Measurements from ENCODE around the gene DDAH2. TPM values are rescaled to one million over a fixed set of nuclear protein-coding genes. Genes with fewer than 3 reads are reported as not detected.

Gene DDAH2
- polyA plus RNA-seq, 2 donors = 46.5 to 73.3 TPM

DNA sequence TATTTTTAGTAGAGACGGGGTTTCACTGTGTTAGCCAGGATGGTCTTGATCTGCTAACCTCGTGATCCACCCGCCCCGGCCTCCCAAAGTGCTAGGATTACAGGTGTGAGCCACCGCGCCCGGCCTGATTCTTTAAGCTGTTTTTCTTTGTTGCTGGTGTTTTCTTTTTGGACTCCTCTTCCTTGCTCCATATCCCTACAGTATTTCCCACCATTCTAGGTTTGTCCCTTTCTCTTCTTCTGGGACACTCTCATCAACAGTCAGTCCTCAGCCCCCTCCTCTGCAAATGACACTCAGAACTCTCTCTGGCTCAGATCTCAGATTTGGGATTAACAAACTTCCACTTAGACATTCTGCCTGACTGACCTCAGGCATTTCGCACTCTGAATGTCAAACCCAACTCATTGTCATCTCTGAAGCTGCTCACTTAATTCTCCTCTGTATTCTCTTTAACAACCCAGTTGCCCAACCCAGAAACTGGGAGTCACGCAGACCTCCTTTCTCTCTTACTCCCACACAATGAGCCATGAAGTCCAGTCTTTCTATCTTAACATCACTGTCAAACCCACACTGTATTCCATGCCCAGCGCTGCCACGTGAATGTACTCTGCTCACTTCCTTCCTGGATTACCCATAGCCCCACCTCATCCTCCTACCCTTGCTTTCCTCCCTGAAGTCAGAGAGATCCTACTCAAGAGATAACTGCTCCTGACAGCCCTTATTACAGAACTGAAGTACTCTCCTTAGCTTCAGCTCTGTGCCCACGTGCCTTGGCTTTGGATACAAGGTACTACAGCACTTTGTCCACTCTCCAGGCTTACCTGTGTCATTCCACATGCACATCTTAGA lies 3.4 kb downstream of the DDAH2 start:
- Histone ChIP-seq H3K4me1 (ENCODE audit: control insufficient read depth in 2 of 2, insufficient read depth in 2 of 2, low read length in 1 of 2) (peaks cover 0 to 10% of the 10 kb centered on the region in 2 donors), H3K27me3 (ENCODE audit: control insufficient read depth in 1 of 2, insufficient read depth in 2 of 2, low read length in 2 of 2) (no peaks in the 10 kb centered on the region), H3K36me3 (ENCODE audit: control insufficient read depth in 2 of 2, insufficient read depth in 2 of 2, low read length in 1 of 2) (peaks cover 0 to 9% of the 10 kb centered on the region in 2 donors), H3K9me3 (ENCODE audit: control insufficient read depth in 2 of 2, insufficient read depth in 1 of 2, low read depth in 1 of 2, low read length in 1 of 2) (no peaks in the 10 kb centered on the region), H3K4me3 (ENCODE audit: low read depth in 1 of 2, low read length in 2 of 2) (no peak overlapping the region), H3K27ac (ENCODE audit: low read depth in 2 of 2, low read length in 1 of 2) (peak overlapping the region; percentile 10 to 40)
- 80 to 83% methylated on average over 12 of the region's 12 CpGs for WGBS, 2 donors

DNA sequence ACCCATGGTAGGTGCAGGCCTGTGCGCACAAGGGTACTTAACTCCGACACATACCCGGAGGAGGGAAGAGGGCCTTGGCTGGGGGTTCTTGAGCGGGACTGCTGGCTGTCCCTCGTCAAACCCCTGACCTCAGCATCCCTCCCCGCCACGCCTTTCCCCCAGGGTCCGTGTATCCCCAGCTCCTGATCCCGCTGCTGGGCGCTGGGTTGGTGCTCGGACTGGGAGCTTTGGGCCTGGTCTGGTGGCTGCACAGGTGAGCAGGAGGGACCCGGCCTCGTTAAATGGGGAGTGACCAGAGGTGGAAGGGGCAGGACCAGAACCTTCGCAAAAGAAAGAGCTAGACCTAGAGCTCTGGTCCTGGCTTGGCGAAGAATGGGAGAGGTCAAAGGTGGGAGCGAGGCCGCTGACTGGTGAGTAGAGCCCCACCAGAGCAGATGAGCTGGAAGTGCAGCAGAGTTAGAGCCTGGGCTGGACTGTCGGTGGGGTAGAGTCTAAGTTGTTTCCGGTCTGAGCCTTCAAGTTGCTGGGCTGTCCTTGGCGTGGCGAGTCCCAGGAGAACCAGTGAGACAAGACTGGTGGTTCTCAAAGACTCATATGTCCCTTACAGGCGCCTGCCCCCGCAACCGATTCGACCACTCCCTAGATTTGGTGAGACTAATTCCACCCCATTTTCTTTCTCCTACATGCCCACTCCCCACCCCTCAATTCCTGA lies 5.0 kb downstream of the DDAH2 start:
- Histone ChIP-seq H3K4me3 (ENCODE audit: low read depth in 1 of 2, low read length in 2 of 2) (no peak overlapping the region), H3K27ac (ENCODE audit: low read depth in 2 of 2, low read length in 1 of 2) (peak overlapping the region in 1 of 2 donors; percentile 54), H3K4me1 (ENCODE audit: control insufficient read depth in 2 of 2, insufficient read depth in 2 of 2, low read length in 1 of 2) (peaks cover 0 to 17% of the 10 kb centered on the region in 2 donors), H3K36me3 (ENCODE audit: control insufficient read depth in 2 of 2, insufficient read depth in 2 of 2, low read length in 1 of 2) (peaks cover 0 to 7% of the 10 kb centered on the region in 2 donors), H3K27me3 (ENCODE audit: control insufficient read depth in 1 of 2, insufficient read depth in 2 of 2, low read length in 2 of 2) (no peaks in the 10 kb centered on the region), H3K9me3 (ENCODE audit: control insufficient read depth in 2 of 2, insufficient read depth in 1 of 2, low read depth in 1 of 2, low read length in 1 of 2) (no peaks in the 10 kb centered on the region)
- WGBS, 2 donors = 85 to 88% methylated on average over 25 of the region's 25 CpGs

DNA sequence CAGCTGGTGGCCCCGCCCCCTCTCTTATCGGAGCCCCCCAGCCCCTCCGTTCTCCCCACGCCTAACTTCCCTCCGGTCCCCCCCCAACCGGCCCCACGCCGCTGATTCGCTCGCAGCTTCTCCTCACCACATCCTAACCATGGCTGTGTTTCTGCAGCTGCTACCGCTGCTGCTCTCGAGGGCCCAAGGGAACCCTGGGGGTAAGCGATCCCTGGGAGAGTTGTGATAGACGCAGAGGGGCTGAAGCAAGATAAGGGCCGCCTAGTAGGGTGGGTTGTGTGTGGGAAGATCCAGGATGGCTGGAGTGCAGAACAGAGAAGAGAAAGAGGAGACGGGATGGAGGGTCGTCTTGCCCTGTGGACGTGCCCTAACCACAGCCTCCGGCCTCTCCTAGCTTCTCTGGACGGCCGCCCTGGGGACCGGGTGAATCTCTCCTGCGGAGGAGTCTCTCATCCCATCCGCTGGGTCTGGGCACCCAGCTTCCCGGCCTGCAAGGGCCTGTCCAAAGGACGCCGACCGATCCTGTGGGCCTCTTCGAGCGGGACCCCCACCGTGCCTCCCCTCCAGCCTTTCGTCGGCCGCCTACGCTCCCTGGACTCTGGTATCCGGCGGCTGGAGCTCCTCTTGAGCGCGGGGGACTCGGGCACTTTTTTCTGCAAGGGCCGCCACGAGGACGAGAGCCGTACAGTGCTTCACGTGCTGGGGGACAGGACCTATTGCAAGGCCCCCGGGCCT lies 5.7 kb downstream of the DDAH2 start, which contains the start of gene MPIG6B:
MPIG6B (plus strand) TSS at position 129 of the 735 bp plus-strand sequence; CDS start at position 140, 11 bp downstream.
- Histone ChIP-seq H3K4me3 (ENCODE audit: low read depth in 1 of 2, low read length in 2 of 2) (no peak within 1 kb of the TSS), H3K9me3 (ENCODE audit: control insufficient read depth in 2 of 2, insufficient read depth in 1 of 2, low read depth in 1 of 2, low read length in 1 of 2) (no peaks in the 10 kb centered on the region), H3K27me3 (ENCODE audit: control insufficient read depth in 1 of 2, insufficient read depth in 2 of 2, low read length in 2 of 2) (no peaks in the 10 kb centered on the region), H3K4me1 (ENCODE audit: control insufficient read depth in 2 of 2, insufficient read depth in 2 of 2, low read length in 1 of 2) (peaks cover 0 to 19% of the 10 kb centered on the region in 2 donors), H3K36me3 (ENCODE audit: control insufficient read depth in 2 of 2, insufficient read depth in 2 of 2, low read length in 1 of 2) (peaks cover 0 to 7% of the 10 kb centered on the region in 2 donors), H3K27ac (ENCODE audit: low read depth in 2 of 2, low read length in 1 of 2) (peak within 1 kb of the TSS; percentile 21 to 62)
- WGBS, 2 donors = 77 to 85% methylated on average over 41 to 46 of the region's 46 CpGs

DNA sequence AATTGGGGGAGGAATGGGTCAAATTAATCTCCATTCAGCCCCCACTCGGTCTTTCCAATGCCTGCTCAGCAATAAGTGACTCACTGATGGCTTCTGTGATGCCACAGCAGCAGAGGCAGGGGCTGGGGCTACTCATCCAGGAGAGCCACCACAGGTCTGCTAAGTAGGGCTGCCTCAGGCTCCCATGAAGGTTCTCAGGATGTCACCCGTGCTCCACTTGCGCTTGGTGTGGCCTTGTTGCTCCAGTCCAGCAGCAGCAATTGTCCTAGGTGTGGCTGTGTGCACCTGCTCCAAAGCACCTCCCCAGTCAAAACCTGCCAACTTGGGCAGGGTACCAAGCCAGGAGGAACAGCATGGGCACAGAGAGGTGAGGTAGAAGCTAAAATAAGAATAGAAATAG lies 6.9 kb downstream of the DDAH2 start:
- H3K27me3 ChIP-seq (ENCODE audit: control insufficient read depth in 1 of 2, insufficient read depth in 2 of 2, low read length in 2 of 2) = no peaks in the 10 kb centered on the region
- peaks cover 0 to 25% of the 10 kb centered on the region in 2 donors for H3K4me1 ChIP-seq (ENCODE audit: control insufficient read depth in 2 of 2, insufficient read depth in 2 of 2, low read length in 1 of 2)
- WGBS, 2 donors = 74 to 77% methylated on average over 3 of the region's 3 CpGs
- peaks cover 0 to 2% of the 10 kb centered on the region in 2 donors for H3K36me3 ChIP-seq (ENCODE audit: control insufficient read depth in 2 of 2, insufficient read depth in 2 of 2, low read length in 1 of 2)
- H3K27ac ChIP-seq (ENCODE audit: low read depth in 2 of 2, low read length in 1 of 2) = peak overlapping the region; percentile 21 to 62
- H3K4me3 ChIP-seq (ENCODE audit: low read depth in 1 of 2, low read length in 2 of 2) = no peak overlapping the region
- H3K9me3 ChIP-seq (ENCODE audit: control insufficient read depth in 2 of 2, insufficient read depth in 1 of 2, low read depth in 1 of 2, low read length in 1 of 2) = no peaks in the 10 kb centered on the region

DNA sequence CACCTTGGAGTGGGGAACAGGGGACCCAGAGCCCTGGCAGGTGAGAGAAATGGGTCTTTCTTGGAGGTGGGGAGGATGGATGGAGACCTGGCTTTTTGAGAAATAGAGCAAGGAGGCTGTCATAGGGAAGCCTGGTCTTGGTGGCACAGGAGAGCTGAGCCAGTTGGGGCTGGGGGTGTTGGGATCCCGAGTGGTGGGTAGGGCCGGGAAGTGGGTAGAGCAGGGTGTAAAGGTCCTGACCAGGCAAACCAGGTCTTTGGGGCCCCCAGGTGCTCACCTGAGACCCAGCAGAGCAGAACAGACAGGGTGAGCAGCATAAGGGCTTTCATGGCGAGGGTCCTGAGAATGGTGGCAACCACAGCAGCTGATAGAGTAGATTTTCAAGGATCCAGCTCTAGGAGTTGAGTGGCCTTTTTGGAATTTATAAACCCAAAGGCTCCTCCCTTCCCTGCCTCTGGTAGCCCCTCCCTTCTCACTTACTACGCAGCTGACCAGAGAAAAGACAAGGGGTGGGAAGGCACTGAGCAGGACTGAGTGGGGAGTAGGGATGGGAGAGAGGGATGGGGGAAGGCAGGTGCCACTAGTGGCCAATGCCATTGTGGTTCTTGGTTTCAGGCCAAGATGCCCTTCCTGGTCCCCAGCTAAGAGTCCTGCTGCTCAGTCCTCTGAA lies 7.6 kb downstream of the DDAH2 start, which contains the start of gene LY6G6C:
LY6G6C (minus strand) TSS at position 396 of the 670 bp plus-strand sequence; CDS start at position 329, 67 bp downstream.
- no peak within 1 kb of the TSS for H3K4me3 ChIP-seq (ENCODE audit: low read depth in 1 of 2, low read length in 2 of 2)
- no peaks in the 10 kb centered on the region for H3K9me3 ChIP-seq (ENCODE audit: control insufficient read depth in 2 of 2, insufficient read depth in 1 of 2, low read depth in 1 of 2, low read length in 1 of 2)
- 83 to 89% methylated on average over 4 of the region's 4 CpGs for WGBS, 2 donors
- H3K36me3 ChIP-seq (ENCODE audit: control insufficient read depth in 2 of 2, insufficient read depth in 2 of 2, low read length in 1 of 2) = no peaks in the 10 kb centered on the region
- no peaks in the 10 kb centered on the region for H3K27me3 ChIP-seq (ENCODE audit: control insufficient read depth in 1 of 2, insufficient read depth in 2 of 2, low read length in 2 of 2)
- H3K4me1 ChIP-seq (ENCODE audit: control insufficient read depth in 2 of 2, insufficient read depth in 2 of 2, low read length in 1 of 2) = peaks cover 0 to 25% of the 10 kb centered on the region in 2 donors
- peak within 1 kb of the TSS; percentile 21 to 97 for H3K27ac ChIP-seq (ENCODE audit: low read depth in 2 of 2, low read length in 1 of 2)

DNA sequence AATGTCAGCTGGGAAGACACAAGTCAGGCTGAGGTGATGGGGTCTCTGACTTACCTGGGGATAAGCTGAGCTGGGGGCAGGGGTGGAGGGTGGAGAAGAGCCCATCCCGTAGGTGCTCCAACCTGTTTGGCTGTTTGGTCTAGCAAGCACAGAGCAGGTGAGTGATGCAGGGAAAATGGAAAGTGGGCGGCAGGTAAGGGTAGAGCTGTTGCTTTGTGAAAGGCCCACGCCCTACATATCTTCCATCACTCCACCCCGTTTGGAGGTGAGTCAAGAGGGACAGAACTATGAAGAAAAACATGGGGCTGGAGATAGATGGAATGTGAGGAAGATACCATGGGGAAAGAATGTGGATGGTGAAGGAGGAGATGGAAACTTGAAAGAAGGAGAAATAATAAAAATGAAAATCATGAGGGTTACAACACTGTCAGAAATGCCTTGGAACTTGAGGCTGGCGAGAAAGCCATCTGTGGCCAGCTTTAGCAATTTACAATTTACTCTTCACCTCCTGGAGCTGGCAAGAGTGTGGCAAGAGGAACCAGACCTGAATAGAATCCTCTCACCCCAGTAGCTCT lies 8.8 kb downstream of the DDAH2 start:
- 64 to 70% methylated on average over 5 of the region's 5 CpGs for WGBS, 2 donors
- H3K27me3 ChIP-seq (ENCODE audit: control insufficient read depth in 1 of 2, insufficient read depth in 2 of 2, low read length in 2 of 2) = no peaks in the 10 kb centered on the region
- no peaks in the 10 kb centered on the region for H3K9me3 ChIP-seq (ENCODE audit: control insufficient read depth in 2 of 2, insufficient read depth in 1 of 2, low read depth in 1 of 2, low read length in 1 of 2)
- peak overlapping the region; percentile 66 to 97 for H3K27ac ChIP-seq (ENCODE audit: low read depth in 2 of 2, low read length in 1 of 2)
- H3K4me1 ChIP-seq (ENCODE audit: control insufficient read depth in 2 of 2, insufficient read depth in 2 of 2, low read length in 1 of 2) = peaks cover 0 to 28% of the 10 kb centered on the region in 2 donors
- H3K36me3 ChIP-seq (ENCODE audit: control insufficient read depth in 2 of 2, insufficient read depth in 2 of 2, low read length in 1 of 2) = no peaks in the 10 kb centered on the region
- H3K4me3 ChIP-seq (ENCODE audit: low read depth in 1 of 2, low read length in 2 of 2) = peak overlapping the region in 1 of 2 donors; percentile 16

DNA sequence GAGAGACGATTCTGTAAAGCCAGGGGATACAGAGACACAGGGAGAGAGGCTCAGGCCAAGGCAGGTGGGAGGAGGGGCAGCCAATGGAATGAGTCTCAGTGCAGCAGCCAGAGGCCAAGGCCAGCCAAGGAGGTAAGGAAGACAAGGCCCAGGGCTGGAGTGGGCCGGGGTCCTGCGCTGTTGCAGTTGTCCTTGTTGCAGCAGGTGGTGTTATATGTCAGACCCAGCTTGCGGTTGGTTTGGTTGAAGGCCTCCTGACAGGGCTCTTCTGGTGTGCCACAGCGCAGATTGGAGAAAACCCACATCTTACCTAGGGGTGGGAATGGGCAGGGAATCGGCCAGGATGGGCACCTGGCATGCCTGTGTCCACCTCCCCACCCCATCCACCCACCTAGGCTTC lies 10.1 kb downstream of the DDAH2 start:
- H3K4me1 ChIP-seq (ENCODE audit: control insufficient read depth in 2 of 2, insufficient read depth in 2 of 2, low read length in 1 of 2) = peaks cover 0 to 32% of the 10 kb centered on the region in 2 donors
- 74 to 82% methylated on average over 6 of the region's 6 CpGs for WGBS, 2 donors
- H3K4me3 ChIP-seq (ENCODE audit: low read depth in 1 of 2, low read length in 2 of 2) = no peak overlapping the region
- H3K27me3 ChIP-seq (ENCODE audit: control insufficient read depth in 1 of 2, insufficient read depth in 2 of 2, low read length in 2 of 2) = no peaks in the 10 kb centered on the region
- no peaks in the 10 kb centered on the region for H3K9me3 ChIP-seq (ENCODE audit: control insufficient read depth in 2 of 2, insufficient read depth in 1 of 2, low read depth in 1 of 2, low read length in 1 of 2)
- H3K36me3 ChIP-seq (ENCODE audit: control insufficient read depth in 2 of 2, insufficient read depth in 2 of 2, low read length in 1 of 2) = no peaks in the 10 kb centered on the region
- peak overlapping the region; percentile 90 to 95 for H3K27ac ChIP-seq (ENCODE audit: low read depth in 2 of 2, low read length in 1 of 2)

DNA sequence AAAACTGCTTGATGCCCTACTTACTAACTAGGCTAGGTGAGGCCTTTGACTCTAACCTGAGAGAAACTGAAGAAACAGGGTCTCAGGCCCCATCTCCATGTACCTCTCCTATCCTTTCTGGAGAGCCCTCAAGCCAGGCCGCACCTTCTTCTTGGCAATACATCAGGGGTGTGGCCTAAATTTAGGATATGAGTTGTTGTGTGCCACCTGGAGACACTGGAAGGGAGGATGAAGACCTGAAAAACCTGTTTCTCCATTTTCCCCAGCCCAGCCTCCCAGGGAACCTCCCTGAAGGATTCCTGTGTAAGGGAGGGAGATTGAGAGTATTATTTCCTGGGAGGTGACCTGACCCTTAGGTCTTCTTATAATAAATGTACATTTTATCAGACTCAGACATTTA lies 10.8 kb downstream of the DDAH2 start:
- Histone ChIP-seq H3K4me3 (ENCODE audit: low read depth in 1 of 2, low read length in 2 of 2) (no peak overlapping the region), H3K36me3 (ENCODE audit: control insufficient read depth in 2 of 2, insufficient read depth in 2 of 2, low read length in 1 of 2) (no peaks in the 10 kb centered on the region), H3K27me3 (ENCODE audit: control insufficient read depth in 1 of 2, insufficient read depth in 2 of 2, low read length in 2 of 2) (no peaks in the 10 kb centered on the region), H3K27ac (ENCODE audit: low read depth in 2 of 2, low read length in 1 of 2) (peak overlapping the region; percentile 90 to 95), H3K9me3 (ENCODE audit: control insufficient read depth in 2 of 2, insufficient read depth in 1 of 2, low read depth in 1 of 2, low read length in 1 of 2) (no peaks in the 10 kb centered on the region), H3K4me1 (ENCODE audit: control insufficient read depth in 2 of 2, insufficient read depth in 2 of 2, low read length in 1 of 2) (peaks cover 0 to 37% of the 10 kb centered on the region in 2 donors)
- WGBS, 2 donors = 47 to 54% methylated on average over 1 of the region's 1 CpG
